Measurements from ENCODE around the gene SOX13.

SOX13 gene

DNA sequence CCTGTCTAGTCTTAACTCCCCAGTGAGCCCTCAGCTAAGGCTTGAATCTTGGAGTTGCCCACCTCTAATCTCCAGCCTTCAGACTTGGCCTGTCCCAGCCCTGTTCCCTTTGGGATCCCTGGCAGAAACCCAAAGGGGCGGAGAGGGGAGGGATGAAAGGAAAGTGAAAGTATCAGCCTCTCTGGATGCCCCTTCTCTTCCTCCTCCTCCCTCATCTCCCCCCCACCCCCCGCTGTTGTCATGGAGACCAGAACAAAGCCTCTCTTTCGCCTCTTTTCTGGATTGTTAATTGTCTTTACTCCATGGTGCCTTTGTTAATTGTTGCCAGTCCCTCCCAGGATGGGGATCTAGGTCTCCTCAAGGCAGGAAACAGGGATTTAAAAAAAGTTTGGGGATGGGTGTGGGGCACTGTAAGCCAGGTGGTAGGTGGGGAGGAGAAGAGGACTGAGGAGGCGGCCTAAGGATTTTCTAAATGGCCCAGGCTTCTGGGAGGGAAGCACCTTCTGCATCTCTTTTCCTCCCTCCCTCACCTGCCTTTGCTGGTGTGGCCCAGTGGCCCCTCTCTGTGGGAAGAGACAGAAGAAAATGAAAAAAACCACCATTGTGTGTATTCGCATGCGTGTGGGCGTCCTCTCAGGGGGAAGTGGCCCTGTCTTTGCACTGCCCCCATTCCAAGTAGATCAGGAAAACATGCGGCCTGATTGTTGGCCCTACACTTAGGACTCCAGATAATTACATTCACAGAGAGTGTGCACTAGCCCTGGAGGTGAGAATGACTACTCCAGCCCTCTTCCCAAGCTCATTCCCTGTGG, 7.5 kb upstream of the SOX13 start:
- peak; percentile 24 for DNase-seq

- DNase-seq: no peak
Observed at GRCh38 chr1:204065986-204066300, 7.0 kb upstream of the SOX13 start.

GRCh38 chr1:204067935-204068334, 5.0 kb upstream of the SOX13 start:
- no peak for DNase-seq

GRCh38 chr1:204069887-204070286, 3.0 kb upstream of the SOX13 start:
- no peak for DNase-seq

GRCh38 chr1:204070895-204071294, 2.0 kb upstream of the SOX13 start:
- DNase-seq: no peak

DNA sequence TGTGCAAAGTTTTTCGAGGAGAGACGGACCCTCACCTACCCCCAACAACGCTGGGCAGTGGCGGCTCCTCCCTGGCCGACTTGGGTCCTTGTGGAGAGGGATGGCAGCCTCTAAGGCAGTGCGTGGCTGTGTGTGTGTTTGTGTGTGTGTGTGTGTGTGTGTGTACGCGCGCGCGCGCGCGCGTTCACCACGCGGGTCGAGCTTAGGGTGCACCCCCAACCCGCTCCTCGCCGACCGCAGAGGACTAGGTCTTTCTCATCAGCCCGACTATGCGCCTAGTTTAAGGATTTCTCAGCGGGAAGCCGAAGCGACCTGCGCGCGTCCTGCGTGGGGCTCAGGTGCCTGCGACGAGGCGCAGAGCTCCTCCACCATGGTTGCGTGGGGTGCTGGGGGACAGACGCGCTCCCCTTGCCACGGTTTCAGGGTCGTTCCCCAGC, 940 bp downstream of the SOX13 start:
- no peak for DNase-seq

DNA sequence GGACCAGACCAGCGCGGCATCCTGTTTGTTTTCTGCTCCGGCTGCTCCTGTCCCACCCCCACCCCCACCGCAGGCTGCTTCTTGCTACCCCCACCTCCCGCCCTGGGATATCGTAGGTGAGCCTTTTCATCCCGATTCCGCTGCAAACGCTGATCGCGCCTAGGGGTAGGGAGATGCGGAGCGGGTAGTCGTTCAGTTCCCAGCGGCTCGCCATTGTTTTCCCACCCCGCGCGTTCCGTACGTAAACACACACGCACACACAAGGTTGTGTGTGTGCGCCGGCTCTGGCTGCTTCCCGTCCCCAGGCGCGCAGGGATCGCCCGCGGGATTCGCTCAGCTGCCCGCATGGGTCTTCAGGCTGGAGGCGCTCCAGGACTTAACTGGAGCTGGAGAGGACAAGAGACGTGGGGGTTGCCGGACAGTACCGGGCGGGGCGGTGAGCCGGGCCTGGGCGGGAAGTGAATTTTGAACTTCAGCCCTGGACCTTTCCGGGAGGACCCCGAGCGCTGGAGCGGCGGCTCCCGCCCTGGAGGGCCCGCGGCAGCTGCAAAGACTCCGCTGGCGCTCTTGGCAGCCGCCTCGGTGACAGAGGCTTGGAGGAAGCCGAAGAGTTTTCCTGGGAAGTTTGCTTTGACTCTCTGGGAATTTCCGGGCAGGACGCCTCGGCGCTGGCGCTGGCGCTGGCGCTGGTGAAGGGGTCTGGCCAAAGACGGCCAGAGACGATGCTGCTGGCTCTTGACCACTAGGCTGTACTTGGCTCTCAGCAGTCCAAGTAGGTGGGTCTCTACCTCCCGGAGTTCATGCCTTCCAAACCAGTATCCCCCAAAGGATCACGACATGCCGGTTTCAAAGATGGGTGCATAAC, 1.6 kb downstream of the SOX13 start:
- DNase-seq: peak; percentile 31

- DNase-seq: no peak
Observed at GRCh38 chr1:204075139-204075521, 2.2 kb downstream of the SOX13 start.

GRCh38 chr1:204075890-204076846, 3.3 kb downstream of the SOX13 start:
- DNase-seq: no peak

DNA sequence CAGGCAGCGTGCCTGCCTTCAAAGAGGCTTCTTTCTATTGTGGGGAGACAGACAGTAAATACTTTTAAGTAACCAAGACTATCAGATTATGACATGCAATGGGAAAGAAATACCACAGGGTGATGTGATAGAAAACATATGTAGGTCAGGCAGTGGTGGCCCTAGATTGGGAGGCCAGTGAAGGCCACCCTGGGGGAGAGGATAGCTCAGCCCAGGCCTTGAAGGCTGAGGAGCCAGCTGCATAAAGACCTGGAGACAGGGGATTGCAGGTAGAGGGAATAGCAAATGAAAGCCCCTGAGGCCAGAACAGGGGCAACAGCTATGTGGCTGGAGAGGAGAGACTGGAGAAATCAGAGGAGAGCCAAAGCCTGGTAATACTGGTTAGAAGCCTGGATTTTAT, 4.0 kb downstream of the SOX13 start:
- no peak for DNase-seq

GRCh38 chr1:204077979-204078696, 5.2 kb downstream of the SOX13 start:
- peak; percentile 75 for DNase-seq

DNA sequence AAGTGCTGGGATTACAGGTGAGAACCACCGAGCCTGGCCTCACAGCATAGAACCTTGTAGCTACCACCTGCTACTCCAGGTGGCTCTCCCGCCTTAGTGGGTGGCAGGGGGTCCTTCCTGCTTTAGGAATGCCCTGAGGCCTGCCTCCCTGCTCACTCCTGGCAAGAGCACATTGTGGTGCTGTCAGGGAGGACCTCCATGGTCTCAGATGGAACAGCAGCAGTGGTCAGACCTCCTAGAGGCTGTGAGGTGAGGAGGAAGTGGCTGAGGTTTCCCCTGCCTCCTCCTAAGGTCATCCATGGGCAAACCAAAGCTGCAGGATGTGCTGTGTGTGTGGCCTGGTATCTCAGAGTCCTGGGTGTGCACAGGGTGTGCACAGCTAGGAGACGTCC, 6.7 kb downstream of the SOX13 start:
- no peak for DNase-seq

GRCh38 chr1:204080163-204080903, 7.4 kb downstream of the SOX13 start:
- DNase-seq: peak; percentile 66

DNA sequence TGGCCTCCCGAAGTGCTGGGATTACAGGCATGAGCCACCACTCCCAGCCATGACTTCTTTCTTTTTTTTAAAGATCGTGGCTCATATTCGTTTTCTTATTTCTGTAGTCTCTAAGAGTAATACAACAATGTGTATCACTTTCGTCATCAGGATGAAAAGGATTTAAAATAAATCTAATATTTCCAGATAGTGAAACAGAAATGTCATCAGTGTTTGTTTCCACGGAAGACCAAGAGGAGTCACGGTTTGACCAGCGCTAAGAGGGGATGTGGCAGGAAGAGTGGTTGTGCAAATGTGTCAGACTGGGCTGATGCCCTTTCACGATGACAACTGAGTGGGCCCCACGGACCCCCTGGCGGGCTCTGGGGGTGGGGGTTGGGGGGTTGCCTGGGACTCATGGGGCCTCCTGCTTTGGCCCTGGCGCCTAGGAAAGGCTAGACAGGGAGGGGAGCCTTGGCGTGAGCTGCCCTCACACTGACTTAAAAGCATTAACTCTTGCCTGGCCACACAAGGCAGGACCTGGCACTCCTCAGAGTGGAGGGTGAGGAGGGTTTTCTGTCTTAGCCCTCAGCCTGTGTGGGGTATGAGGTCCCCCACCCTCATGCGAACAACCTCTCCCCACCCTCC, 8.4 kb downstream of the SOX13 start:
- no peak for DNase-seq

DNA sequence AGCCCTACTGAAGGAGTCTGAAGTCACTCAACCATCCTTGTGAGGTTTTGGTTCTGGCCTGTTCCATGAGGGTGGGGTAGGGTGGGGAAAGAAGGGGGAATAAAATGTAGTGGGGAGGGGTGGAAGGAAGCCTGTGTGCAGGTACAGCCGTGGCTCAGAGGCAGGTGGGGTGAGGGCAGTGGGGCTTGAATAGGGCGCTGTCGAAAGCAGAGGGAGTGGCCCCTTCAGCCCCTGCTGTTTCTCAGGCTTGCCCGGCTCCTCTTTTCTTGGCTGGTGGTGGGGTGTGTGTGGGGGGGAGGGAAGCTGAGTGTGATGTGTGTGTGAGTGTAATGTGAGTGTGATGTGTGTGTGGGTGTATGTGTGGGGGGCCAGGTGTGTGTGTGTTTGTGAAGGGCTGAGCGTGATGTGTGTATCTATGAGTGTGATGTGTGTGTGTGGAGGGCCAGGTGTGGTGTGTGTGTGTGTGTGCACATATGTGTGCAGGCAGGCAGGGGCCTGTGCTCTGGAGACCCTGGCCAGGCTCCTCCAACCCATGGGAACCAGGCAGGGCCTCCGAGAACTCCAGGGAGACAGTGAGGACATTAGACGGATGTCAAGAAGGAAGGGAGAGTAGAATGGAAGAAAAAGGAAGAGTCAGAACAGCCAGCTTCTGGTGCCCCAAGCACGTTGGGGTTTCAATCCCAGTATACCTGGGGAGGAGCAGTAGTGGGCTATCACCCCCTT, 9.0 kb downstream of the SOX13 start:
- DNase-seq: no peak

DNA sequence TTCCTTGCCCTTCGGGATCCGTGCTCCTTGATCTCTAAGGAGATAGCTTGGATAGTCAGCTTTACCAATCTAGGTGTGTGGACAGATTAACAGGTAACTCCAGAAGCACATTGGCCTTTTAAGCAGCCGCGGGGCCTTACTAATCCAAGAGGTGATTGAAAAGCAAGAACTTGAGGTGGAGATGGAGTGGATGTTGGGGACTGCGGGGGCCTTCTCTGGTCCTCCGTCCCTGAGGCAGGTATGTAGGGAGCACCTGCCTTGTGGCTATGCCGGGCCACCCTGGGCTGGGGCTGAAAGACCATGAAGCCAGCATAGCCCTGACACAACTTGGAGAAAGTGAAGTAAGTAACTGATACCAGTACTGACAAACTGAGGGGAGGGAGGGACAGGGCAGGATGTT, 10.6 kb downstream of the SOX13 start:
- DNase-seq: no peak

- DNase-seq: peak; percentile 95
Observed at GRCh38 chr1:204084247-204084772, 11.4 kb downstream of the SOX13 start.

- DNase-seq: no peak
Observed at GRCh38 chr1:204085876-204086275, 13.0 kb downstream of the SOX13 start.

DNA sequence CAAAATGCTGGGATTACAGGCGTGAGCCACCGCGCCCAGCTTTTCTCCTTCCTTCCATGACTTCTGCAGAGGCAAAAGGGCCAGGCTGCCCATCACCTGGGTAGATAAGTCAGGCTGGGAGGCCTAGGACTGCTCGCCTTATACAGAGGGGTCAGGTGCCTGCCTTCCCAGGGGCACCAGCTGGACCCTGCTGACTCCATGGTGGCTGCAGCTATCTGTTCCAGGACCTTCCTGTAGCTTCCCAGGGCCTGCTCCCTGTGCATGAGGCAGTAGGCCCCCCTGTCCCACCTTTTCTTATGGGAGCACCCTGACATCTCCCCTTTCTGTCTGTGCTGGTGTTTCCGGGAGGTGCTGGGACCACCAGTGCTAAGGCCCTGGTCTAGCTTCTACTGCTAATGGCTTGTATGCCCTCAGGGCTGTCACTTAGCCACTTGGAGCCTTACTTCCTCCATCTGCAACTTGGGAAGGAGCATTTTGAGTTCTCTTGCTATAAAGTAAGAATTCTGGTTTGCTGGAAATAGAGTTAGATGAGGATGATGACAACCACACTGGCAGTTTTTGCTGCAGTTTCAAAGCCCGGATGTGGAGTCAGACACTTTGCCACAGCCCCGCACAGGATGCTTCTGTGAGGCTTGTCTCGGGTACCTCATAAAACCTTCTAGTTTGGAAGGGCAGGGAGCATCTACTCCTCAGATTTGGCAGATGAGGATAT, 14.4 kb downstream of the SOX13 start:
- no peak for DNase-seq
